ENCODE measurements around the gene POU2AF3.

GRCh38 chr11:111325259-111325658, 26.9 kb downstream of the POU2AF3 start:
- TF ChIP-seq USF1 (IDR thresholded peaks at IDR 0.05) (no peak), EP300 (IDR thresholded peaks at IDR 0.05; ENCODE audit: borderline replicate concordance) (no peak), TCF12 (IDR thresholded peaks at IDR 0.05; ENCODE audit: low read depth) (no peak)
- TF ChIP-seq, protein P1, sequence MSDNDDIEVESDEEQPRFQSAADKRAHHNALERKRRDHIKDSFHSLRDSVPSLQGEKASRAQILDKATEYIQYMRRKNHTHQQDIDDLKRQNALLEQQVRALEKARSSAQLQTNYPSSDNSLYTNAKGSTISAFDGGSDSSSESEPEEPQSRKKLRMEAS (IDR thresholded peaks at IDR 0.05): no peak

All from Ishikawa (cell line).